ENCODE measurements around the gene MAN1A1.

Gene MAN1A1

DNA sequence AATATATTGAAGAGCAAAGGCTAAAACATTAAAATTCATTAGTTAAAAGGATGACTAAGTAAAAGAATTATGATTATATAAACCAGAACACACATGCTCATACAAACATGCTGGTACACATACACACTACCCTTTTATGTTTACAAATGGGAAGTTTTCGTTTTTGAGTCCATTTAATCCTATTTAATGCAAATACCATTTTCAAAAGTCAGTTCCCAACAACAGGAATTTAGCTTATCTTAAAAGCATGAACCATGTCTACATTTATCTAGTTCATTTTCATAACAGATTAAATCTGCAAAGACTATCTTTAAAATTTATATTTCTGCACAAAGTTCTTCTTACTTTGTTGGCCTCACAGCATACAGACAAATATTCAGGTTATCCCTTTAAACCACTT, 42.5 kb downstream of the MAN1A1 start:
- H3K4me3 ChIP-seq (replicated peaks; ENCODE audit: insufficient read depth, low read length): no peak overlapping the region
- H3K27ac ChIP-seq (replicated peaks): no peak overlapping the region
- TF ChIP-seq, protein P1, sequence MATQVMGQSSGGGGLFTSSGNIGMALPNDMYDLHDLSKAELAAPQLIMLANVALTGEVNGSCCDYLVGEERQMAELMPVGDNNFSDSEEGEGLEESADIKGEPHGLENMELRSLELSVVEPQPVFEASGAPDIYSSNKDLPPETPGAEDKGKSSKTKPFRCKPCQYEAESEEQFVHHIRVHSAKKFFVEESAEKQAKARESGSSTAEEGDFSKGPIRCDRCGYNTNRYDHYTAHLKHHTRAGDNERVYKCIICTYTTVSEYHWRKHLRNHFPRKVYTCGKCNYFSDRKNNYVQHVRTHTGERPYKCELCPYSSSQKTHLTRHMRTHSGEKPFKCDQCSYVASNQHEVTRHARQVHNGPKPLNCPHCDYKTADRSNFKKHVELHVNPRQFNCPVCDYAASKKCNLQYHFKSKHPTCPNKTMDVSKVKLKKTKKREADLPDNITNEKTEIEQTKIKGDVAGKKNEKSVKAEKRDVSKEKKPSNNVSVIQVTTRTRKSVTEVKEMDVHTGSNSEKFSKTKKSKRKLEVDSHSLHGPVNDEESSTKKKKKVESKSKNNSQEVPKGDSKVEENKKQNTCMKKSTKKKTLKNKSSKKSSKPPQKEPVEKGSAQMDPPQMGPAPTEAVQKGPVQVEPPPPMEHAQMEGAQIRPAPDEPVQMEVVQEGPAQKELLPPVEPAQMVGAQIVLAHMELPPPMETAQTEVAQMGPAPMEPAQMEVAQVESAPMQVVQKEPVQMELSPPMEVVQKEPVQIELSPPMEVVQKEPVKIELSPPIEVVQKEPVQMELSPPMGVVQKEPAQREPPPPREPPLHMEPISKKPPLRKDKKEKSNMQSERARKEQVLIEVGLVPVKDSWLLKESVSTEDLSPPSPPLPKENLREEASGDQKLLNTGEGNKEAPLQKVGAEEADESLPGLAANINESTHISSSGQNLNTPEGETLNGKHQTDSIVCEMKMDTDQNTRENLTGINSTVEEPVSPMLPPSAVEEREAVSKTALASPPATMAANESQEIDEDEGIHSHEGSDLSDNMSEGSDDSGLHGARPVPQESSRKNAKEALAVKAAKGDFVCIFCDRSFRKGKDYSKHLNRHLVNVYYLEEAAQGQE (IDR thresholded peaks at IDR 0.05; ENCODE audit: insufficient replicate concordance, low read depth): no peak
- TF ChIP-seq, protein P2, sequence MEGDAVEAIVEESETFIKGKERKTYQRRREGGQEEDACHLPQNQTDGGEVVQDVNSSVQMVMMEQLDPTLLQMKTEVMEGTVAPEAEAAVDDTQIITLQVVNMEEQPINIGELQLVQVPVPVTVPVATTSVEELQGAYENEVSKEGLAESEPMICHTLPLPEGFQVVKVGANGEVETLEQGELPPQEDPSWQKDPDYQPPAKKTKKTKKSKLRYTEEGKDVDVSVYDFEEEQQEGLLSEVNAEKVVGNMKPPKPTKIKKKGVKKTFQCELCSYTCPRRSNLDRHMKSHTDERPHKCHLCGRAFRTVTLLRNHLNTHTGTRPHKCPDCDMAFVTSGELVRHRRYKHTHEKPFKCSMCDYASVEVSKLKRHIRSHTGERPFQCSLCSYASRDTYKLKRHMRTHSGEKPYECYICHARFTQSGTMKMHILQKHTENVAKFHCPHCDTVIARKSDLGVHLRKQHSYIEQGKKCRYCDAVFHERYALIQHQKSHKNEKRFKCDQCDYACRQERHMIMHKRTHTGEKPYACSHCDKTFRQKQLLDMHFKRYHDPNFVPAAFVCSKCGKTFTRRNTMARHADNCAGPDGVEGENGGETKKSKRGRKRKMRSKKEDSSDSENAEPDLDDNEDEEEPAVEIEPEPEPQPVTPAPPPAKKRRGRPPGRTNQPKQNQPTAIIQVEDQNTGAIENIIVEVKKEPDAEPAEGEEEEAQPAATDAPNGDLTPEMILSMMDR (IDR thresholded peaks at IDR 0.05; ENCODE audit: insufficient read depth, low read length): no peak
- TF ChIP-seq GABPA (IDR thresholded peaks at IDR 0.05; ENCODE audit: low read depth) (no peak), POLR2AphosphoS5 (IDR thresholded peaks at IDR 0.05; ENCODE audit: low read depth) (no peak), SPI1 (IDR thresholded peaks at IDR 0.05; ENCODE audit: borderline replicate concordance, low read depth) (no peak)
- DNase-seq (ENCODE audit: low read depth in 1 of 2, low spot score in 1 of 2): no peak
- no peaks in the 10 kb centered on the region for H3K27me3 ChIP-seq (ENCODE audit: insufficient read depth, poor library complexity, severe bottlenecking)

DNA sequence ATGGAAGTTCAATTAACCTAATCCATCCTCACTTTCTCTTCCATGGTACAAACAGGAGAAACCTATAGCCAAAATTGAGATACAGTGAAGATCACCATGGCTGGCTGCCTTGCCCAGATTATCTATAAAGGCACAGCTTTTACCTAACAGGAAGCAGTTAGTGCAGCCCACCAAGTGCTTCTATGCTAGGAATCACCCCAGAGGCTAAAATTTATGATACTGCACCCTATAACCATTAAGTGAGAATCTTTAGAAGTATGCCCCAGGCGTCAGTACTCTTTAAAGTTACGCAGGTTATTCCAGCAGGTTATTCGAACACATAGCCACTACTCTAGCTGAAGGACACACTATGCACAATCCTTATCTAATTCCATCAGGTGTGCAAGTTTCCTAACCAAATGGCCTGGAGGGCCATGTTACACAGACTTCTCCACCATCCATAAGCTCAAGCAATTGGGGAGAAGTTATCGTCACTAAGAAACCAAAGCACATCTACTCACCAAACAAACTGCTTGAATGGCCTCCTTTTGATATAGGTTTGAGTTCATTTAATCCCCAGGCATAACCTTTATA, 43.1 kb downstream of the MAN1A1 start:
- no peak for TF ChIP-seq POLR2AphosphoS5 (IDR thresholded peaks at IDR 0.05; ENCODE audit: low read depth)
- TF ChIP-seq, protein P2 (IDR thresholded peaks at IDR 0.05; ENCODE audit: insufficient read depth, low read length): no peak
- TF ChIP-seq, protein P1 (IDR thresholded peaks at IDR 0.05; ENCODE audit: insufficient replicate concordance, low read depth): no peak
- no peak for TF ChIP-seq GABPA (IDR thresholded peaks at IDR 0.05; ENCODE audit: low read depth)
- TF ChIP-seq SPI1 (IDR thresholded peaks at IDR 0.05; ENCODE audit: borderline replicate concordance, low read depth): no peak
- Histone ChIP-seq H3K27me3 (ENCODE audit: insufficient read depth, poor library complexity, severe bottlenecking) (no peaks in the 10 kb centered on the region), H3K27ac (replicated peaks) (no peak overlapping the region), H3K4me3 (replicated peaks; ENCODE audit: insufficient read depth, low read length) (no peak overlapping the region)
- DNase-seq (ENCODE audit: low read depth in 1 of 2, low spot score in 1 of 2): no peak

DNA sequence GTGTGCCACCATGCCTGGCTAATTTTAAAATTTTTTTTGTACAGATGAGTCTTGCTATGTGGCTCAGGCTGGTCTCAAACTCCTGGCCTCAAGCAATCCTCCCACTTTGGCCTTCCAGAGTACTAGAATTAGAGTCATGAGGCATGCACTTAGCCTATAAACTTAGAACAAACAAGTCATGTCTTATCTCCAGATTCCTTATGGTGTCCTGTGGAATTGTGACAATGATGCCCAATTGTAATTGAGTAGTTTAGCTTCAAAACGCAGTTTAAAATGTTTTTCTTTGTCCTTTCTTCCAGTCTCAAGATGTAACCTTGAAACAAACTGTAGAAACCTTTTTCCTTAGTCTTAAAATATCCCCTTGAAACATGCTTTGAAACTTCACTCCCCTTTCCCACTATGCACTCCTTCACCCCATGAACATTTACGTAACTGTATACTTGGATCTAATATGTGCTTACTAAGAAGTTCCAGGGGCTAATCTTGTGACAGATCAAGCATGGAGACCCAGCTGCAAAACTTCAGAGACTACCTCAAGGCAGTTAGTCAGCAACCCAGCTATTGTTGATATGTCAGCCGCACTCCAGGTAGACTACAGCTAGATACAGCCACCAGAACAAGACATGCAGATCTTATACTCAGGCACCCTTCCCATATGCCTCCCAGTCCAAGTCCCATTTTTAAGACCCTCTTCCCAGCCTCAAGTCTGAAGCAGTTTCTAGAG, 46.2 kb downstream of the MAN1A1 start:
- TF ChIP-seq, protein P2 (IDR thresholded peaks at IDR 0.05; ENCODE audit: insufficient read depth, low read length): no peak
- TF ChIP-seq, protein P1 (IDR thresholded peaks at IDR 0.05; ENCODE audit: insufficient replicate concordance, low read depth): no peak
- TF ChIP-seq POLR2AphosphoS5 (IDR thresholded peaks at IDR 0.05; ENCODE audit: low read depth) (no peak), SPI1 (IDR thresholded peaks at IDR 0.05; ENCODE audit: borderline replicate concordance, low read depth) (no peak), GABPA (IDR thresholded peaks at IDR 0.05; ENCODE audit: low read depth) (no peak)
- no peak overlapping the region for H3K27ac ChIP-seq (replicated peaks)
- DNase-seq (ENCODE audit: low read depth in 1 of 2, low spot score in 1 of 2): no peak
- H3K27me3 ChIP-seq (ENCODE audit: insufficient read depth, poor library complexity, severe bottlenecking): no peaks in the 10 kb centered on the region
- no peak overlapping the region for H3K4me3 ChIP-seq (replicated peaks; ENCODE audit: insufficient read depth, low read length)

All from HL-60 (cell line).